Measurements from ENCODE around the gene PAPPA2. TPM values are rescaled to one million over a fixed set of nuclear protein-coding genes. Genes with fewer than 3 reads are reported as not detected.

PAPPA2 gene
- total and polyA plus RNA-seq, 9 of the 15 experiments (the other 6 are each of a cell fraction or from before 2014, with no cell fraction given), result 0.01 to 0.15 (median 0.05) TPM; not detected in 2

- TF ChIP-seq ZNF512 (tag; IDR thresholded peaks at IDR 0.05), result no peak
- TF ChIP-seq POLR2B (IDR thresholded peaks at IDR 0.05; ENCODE audit: low read depth, partially characterized antibody), result no peak
- no peak for TF ChIP-seq ATF1 (CRISPR knock-in tag; IDR thresholded peaks at IDR 0.05)
- no peak for TF ChIP-seq ATF1 (tag; IDR thresholded peaks at IDR 0.05)
Measured at GRCh38 chr1:176434234-176434633, 28.7 kb upstream of the PAPPA2 start (continued).

- no peak for ATAC-seq
- no peaks in the 10 kb centered on the region for H3K4me1 ChIP-seq (replicated peaks in 1 of 2; ENCODE audit: control insufficient read depth in 2 of 2, insufficient read depth in 2 of 2, low read length in 2 of 2)
- ChIA-PET POLR2A (no interaction called here), CTCF (ENCODE audit: low intra/inter-chr PET ratio) (no interaction called here)
- no peaks in the 10 kb centered on the region for H3K9me3 ChIP-seq (replicated peaks; ENCODE audit: control insufficient read depth, insufficient read depth, low read depth, low read length)
- H3K9me1 ChIP-seq (ENCODE audit: control insufficient read depth, insufficient read depth, low read length), result no peaks in the 10 kb centered on the region
- in situ Hi-C loops (cut with MboI), result no loop called here
- no peak for FAIRE-seq
- H3K27ac ChIP-seq (ENCODE audit: extremely low read depth, low read depth, low read length), result no peak overlapping the region
- H3K4me2 ChIP-seq (ENCODE audit: insufficient read depth, low read length), result no peak overlapping the region
- TF ChIP-seq TSC22D4 (tag; IDR thresholded peaks at IDR 0.05), result no peak
- no peak for TF ChIP-seq ZNF232 (CRISPR knock-in tag; IDR thresholded peaks at IDR 0.05)
- TF ChIP-seq GTF2E2 (tag; IDR thresholded peaks at IDR 0.05), result no peak
- no peak for TF ChIP-seq ZFP91 (CRISPR knock-in tag; IDR thresholded peaks at IDR 0.05)
- no peak for TF ChIP-seq PHTF2 (CRISPR knock-in tag; IDR thresholded peaks at IDR 0.05)
- no peak for TF ChIP-seq POLR2H (tag; IDR thresholded peaks at IDR 0.05; ENCODE audit: low read depth)
- no peak for TF ChIP-seq CCAR2 (IDR thresholded peaks at IDR 0.05; ENCODE audit: low read depth, low read length)
- no peak for TF ChIP-seq ZNF780A (CRISPR knock-in tag; IDR thresholded peaks at IDR 0.05)
- no peak for TF ChIP-seq ID3 (CRISPR knock-in tag; IDR thresholded peaks at IDR 0.05)
- TF ChIP-seq ID3 (tag; IDR thresholded peaks at IDR 0.05), result no peak
- no peak for TF ChIP-seq RFX1 (IDR thresholded peaks at IDR 0.05)
- no peak for TF ChIP-seq XRCC4 (IDR thresholded peaks at IDR 0.05; ENCODE audit: extremely low read depth, insufficient read depth, insufficient read length)
- TF ChIP-seq HIVEP1 (CRISPR knock-in tag; IDR thresholded peaks at IDR 0.05), result no peak
- H2AFZ ChIP-seq (ENCODE audit: low read depth, low read length), result no peak overlapping the region
- no peaks in the 10 kb centered on the region for H3K27me3 ChIP-seq (ENCODE audit: control insufficient read depth in 2 of 2, insufficient read depth in 2 of 2, low read length in 2 of 2)
- H3K36me3 ChIP-seq (ENCODE audit: control insufficient read depth, insufficient read depth, low read length), result no peaks in the 10 kb centered on the region
- no TSS peak for BruUV-seq (replicated peaks)
- H3K9ac ChIP-seq (ENCODE audit: insufficient read depth in 1 of 2, low read depth in 2 of 2, low read length in 2 of 2), result no peak overlapping the region
- no peaks in the 10 kb centered on the region for H4K20me1 ChIP-seq (replicated peaks; ENCODE audit: control insufficient read depth, insufficient read depth, low read length)
- no peaks in the 10 kb centered on the region for H3K79me2 ChIP-seq (ENCODE audit: control insufficient read depth, insufficient read depth, low read length)
- no peak overlapping the region for H3K4me3 ChIP-seq
- intact Hi-C loops (cut with micrococcal nuclease), result no loop called here
- DNase-seq (ENCODE audit: extremely low read depth in 1 of 4, low spot score in 3 of 4), result no peak
Measured at GRCh38 chr1:176436251-176436650, 26.7 kb upstream of the PAPPA2 start.
